Spleen (tissue), 11 donors: Measurements from ENCODE around the gene LRRC49. TPM values are rescaled to one million over a fixed set of nuclear protein-coding genes. Genes with fewer than 3 reads are reported as not detected.

Source experiments
- DNase-seq: peaks from one replicate; pipeline ENCODE4 v3.0.0-alpha.2; 2020
- H3K27ac ChIP-seq, 8 donors: fragments of 200-600 bp; sonication (generic) in 7 of 8; 1 replicate in 4 of 8; 2 replicates in 4 of 8; pipeline versions ENCODE4 v1.5.0 to v1.8.0; 2016 to 2021; ENCODE audit warnings: inconsistent platforms in 4 of 8, mild to moderate bottlenecking in 4 of 8, moderate library complexity in 1 of 8
- H3K27me3 ChIP-seq, 7 donors: fragments of 200-600 bp; sonication (generic) in 6 of 7; replicated peaks in 1 of 7; 1 replicate in 4 of 7; 2 replicates in 3 of 7; pipeline versions ENCODE4 v1.5.0 to v1.8.0; 2016 to 2021; ENCODE audit warnings: inconsistent platforms in 3 of 7, mild to moderate bottlenecking in 1 of 7
- H3K36me3 ChIP-seq, 6 donors: fragments of 200-600 bp; sonication (generic) in 5 of 6; 1 replicate in 4 of 6; 2 replicates in 2 of 6; pipeline versions ENCODE4 v1.5.0 to v1.8.0; 2016 to 2021; ENCODE audit warnings: inconsistent platforms in 2 of 6
- H3K4me1 ChIP-seq, 6 donors: fragments of 200-600 bp; sonication (generic) in 5 of 6; 1 replicate in 3 of 6; 2 replicates in 3 of 6; pipeline versions ENCODE4 v1.5.0 to v1.8.0; 2016 to 2021; ENCODE audit warnings: inconsistent platforms in 3 of 6
- H3K4me3 ChIP-seq, 8 donors: fragments of 200-600 bp; sonication (generic) in 7 of 8; 1 replicate in 4 of 8; 2 replicates in 4 of 8; pipeline versions ENCODE4 v1.5.0 to v1.8.0; 2016 to 2021; ENCODE audit warnings: inconsistent platforms in 4 of 8, mild to moderate bottlenecking in 4 of 8, moderate library complexity in 2 of 8
- H3K9me3 ChIP-seq, 8 donors: fragments of 200-600 bp; sonication (generic) in 7 of 8; 1 replicate in 4 of 8; 2 replicates in 4 of 8; pipeline versions ENCODE4 v1.5.0 to v1.8.0; 2016 to 2021; ENCODE audit warnings: inconsistent platforms in 4 of 8
- POLR2A ChIP-seq, 3 donors: fragments of 450-650 bp; IDR thresholded peaks; one replicate each; pipeline ENCODE4 v1.5.1; 2017; ENCODE audit warnings: antibody characterized with exemption in 3 of 3, mild to moderate bottlenecking in 1 of 3
- POLR2AphosphoS5 ChIP-seq, 3 donors: sonication (generic); formaldehyde crosslinking; IDR thresholded peaks; one replicate each; pipeline ENCODE4 v1.5.1; 2017; ENCODE audit warnings: antibody characterized with exemption in 3 of 3
- WGBS, 5 donors: extraction: QIAGEN DNeasy Blood & Tissue Kit in 3 of 5; methylation state at CpG; one replicate each; pipeline versions ENCODE4 v1.1.5 to v1.1.7; 2013 to 2018; 5-methylcytosine and 5-hydroxymethylcytosine counted together
- intact Hi-C: fragments of 100-400 bp; cut with DNase I; formaldehyde crosslinking; loops from one replicate; pipeline ENCODE4 v1.15.0; 2023; ENCODE audit warnings: low total_unique reads
- polyA plus RNA-seq, 3 donors: library from polyadenylated mRNA; stranded (reverse); fragments of 200-250 nt; gene quantifications; one replicate each; pipeline ENCODE4 v1.2.1, GENCODE V29; 2013
- total RNA-seq, 7 donors: library from RNA; depleted of rRNA in 3 of 7; stranded (reverse); fragments of >200 nt in 3 of 7; fragmentation: NEBNext Ultra II Directional in 4 of 7; extraction: Animal tissue kit (Norgen Biotek cat#: 25700) in 4 of 7; gene quantifications; one replicate each; pipeline versions ENCODE4 v1.1.0 to v1.2.1, GENCODE V29; 2016 to 2021
- TF ChIP-seq, protein P1 (sequence below), 11 experiments: fragments of 200-600 bp in 7 of 11; fragments of 450-650 bp in 4 of 11; sonication (generic) in 4 of 11; IDR thresholded peaks in 8 of 11; conservative IDR thresholded peaks in 3 of 11; 1 replicate in 7 of 11; 2 replicates in 4 of 11; pipeline versions ENCODE4 v1.4.0 to v1.8.0; 2016 to 2021; ENCODE audit warnings: antibody characterized with exemption in 11 of 11, inconsistent platforms in 4 of 11, mild to moderate bottlenecking in 1 of 11
- donor health status: healthy with polysubstance abuse.
- donor health status: DM: no; HTN: no; CAD: no; lungs with moderate emphysema.
- donor health status: DM: no; HTN: no; CAD: no.
- donor health status: Bipolar disorder and iron deficiency.
- donor health status: healthy.
- donor health status: DM: no; HTN: no; CAD: no.
- donor health status: DM: yes; HTN: yes; CAD: no.

The LRRC49 gene
- total and polyA plus RNA-seq, 10 donors, result 0.62 to 4.1 (median 2.4) TPM

DNA sequence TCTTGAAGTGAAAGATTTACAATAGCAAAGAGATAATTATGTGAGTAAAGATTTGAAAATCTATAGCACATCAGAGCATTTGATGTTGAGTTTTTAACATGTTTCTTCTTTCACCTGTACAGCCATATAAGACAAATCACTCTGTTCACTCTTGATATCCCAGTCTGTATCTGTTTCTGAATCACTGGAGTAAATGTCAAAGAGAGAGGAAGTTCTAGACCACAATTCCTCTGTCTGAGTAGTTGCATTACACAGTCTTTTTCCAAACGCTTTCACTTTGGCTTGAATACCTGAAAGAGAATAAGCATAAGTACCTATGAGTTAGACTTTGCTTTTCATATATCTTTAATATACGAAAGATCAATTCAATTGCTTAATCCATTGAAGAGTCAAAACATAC is 10.3 kb upstream of the LRRC49 start:
- Histone ChIP-seq H3K4me1 (no peaks in the 10 kb centered on the region), H3K4me3 (no peak overlapping the region), H3K27ac (no peak overlapping the region), H3K36me3 (no peaks in the 10 kb centered on the region), H3K9me3 (no peaks in the 10 kb centered on the region), H3K27me3 (no peaks in the 10 kb centered on the region)
- intact Hi-C loops, result no loop called here
- no peak for DNase-seq
- TF ChIP-seq, protein P1, sequence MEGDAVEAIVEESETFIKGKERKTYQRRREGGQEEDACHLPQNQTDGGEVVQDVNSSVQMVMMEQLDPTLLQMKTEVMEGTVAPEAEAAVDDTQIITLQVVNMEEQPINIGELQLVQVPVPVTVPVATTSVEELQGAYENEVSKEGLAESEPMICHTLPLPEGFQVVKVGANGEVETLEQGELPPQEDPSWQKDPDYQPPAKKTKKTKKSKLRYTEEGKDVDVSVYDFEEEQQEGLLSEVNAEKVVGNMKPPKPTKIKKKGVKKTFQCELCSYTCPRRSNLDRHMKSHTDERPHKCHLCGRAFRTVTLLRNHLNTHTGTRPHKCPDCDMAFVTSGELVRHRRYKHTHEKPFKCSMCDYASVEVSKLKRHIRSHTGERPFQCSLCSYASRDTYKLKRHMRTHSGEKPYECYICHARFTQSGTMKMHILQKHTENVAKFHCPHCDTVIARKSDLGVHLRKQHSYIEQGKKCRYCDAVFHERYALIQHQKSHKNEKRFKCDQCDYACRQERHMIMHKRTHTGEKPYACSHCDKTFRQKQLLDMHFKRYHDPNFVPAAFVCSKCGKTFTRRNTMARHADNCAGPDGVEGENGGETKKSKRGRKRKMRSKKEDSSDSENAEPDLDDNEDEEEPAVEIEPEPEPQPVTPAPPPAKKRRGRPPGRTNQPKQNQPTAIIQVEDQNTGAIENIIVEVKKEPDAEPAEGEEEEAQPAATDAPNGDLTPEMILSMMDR (IDR thresholded peaks at IDR 0.05 in 8 of 11, conservative IDR thresholded peaks at IDR 0.05 in 3 of 11), result no peak
- TF ChIP-seq POLR2A (IDR thresholded peaks at IDR 0.05) (no peak), POLR2AphosphoS5 (IDR thresholded peaks at IDR 0.05) (no peak)
- WGBS, 5 donors, result 58 to 66% (median 60%) methylated on average over 2 of the region's 2 CpGs

DNA sequence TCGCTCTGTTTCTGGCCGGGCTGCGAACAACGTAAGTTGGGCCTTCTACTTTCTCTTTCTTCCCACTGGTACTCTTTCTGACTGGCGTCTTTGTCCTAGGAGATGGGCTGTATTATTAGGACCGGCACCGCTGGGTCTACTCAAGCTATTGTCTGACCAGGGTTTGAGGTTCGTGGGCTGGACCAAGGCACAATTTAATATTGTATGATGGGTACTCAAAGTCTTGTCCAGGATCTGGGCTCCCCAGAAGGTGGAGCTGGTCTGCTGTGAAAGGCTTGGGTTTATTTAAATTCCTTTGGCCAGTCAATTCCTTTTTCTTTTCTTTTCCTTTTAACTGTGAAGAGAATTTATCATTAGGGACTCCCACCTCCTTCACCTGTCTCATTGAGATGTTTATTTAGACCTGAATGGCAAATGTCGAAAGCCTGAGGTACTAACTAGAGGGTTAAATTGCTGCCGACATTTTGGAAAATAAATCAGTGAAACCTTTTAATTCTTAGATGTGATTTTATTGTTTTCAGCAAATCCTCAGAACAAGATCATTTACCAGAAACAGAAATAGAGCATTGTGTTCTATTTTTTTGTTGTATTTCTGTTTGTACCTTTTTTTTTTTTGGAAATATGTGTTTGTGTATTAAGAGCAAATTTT is 410 bp downstream of the LRRC49 start:
- WGBS, 5 donors, result 5 to 12% (median 7%) methylated on average over 10 of the region's 10 CpGs
- peaks cover 0 to 32% (median 15%) of the 10 kb centered on the region in 6 donors for H3K4me1 ChIP-seq
- peak overlapping the region; percentile 70 to 87 (median 74) for H3K4me3 ChIP-seq
- no peak for TF ChIP-seq POLR2AphosphoS5 (IDR thresholded peaks at IDR 0.05)
- TF ChIP-seq, protein P1 (IDR thresholded peaks at IDR 0.05 in 8 of 11, conservative IDR thresholded peaks at IDR 0.05 in 3 of 11), result peak in 3 of 11 experiments; percentile 12 to 25 (median 20)
- H3K36me3 ChIP-seq, result no peaks in the 10 kb centered on the region
- H3K9me3 ChIP-seq, result no peaks in the 10 kb centered on the region
- intact Hi-C loops, result no loop called here
- peak overlapping the region in 7 of 8 donors; percentile 32 to 75 (median 67) for H3K27ac ChIP-seq
- DNase-seq, result peak; percentile 58
- peaks cover 0 to 26% (median 3%) of the 10 kb centered on the region in 7 donors for H3K27me3 ChIP-seq

DNA sequence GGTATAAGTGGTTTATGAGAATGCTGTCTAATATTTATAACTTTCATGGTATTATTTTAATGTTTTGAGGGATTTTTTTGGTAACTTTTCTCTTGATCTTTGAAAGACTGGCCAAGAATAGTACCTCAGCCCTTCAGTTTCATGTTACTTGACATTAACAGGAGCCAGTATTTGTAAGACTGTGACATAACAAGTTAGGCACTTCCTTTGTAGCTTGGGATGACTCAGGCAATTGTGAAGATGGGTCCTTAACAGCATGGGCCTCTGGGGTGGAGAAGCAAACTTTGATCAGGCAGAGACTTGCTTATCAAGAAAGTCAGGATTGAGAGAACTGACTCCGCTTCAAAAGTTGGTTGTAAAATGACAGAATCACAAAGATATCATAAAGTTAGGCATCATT is 9.5 kb downstream of the LRRC49 start:
- Histone ChIP-seq H3K4me1 (no peaks in the 10 kb centered on the region), H3K27me3 (no peaks in the 10 kb centered on the region), H3K9me3 (peaks cover 0 to 4% (median 0%) of the 10 kb centered on the region in 8 donors), H3K4me3 (no peak overlapping the region), H3K36me3 (peaks cover 0 to 7% (median 0%) of the 10 kb centered on the region in 6 donors), H3K27ac (no peak overlapping the region)
- intact Hi-C loops, result no loop called here
- 92 to 100% (median 95%) methylated on average over 1 of the region's 1 CpG for WGBS, 5 donors
- TF ChIP-seq, protein P1 (IDR thresholded peaks at IDR 0.05 in 8 of 11, conservative IDR thresholded peaks at IDR 0.05 in 3 of 11), result no peak
- TF ChIP-seq POLR2AphosphoS5 (IDR thresholded peaks at IDR 0.05) (no peak), POLR2A (IDR thresholded peaks at IDR 0.05) (no peak)
- DNase-seq, result no peak

DNA sequence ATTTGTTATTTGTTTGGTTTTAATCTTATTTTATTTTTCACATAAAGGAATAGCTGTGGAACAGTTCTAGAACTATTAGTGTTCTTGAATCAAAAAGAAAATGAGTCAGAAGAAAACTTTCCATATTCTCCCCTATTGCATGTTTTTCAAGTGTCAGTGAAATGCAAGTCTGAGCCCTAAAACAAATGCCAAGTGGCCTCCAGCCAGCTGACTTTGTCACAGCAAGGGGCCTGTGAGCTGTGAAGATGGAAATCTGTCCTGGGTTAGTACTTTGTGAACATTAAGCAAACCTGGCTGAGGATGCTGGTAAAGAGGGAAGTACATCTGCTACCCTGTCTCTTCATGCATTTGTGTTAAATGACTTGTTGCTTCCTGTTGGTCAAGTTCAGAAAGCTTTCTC is 14.2 kb downstream of the LRRC49 start:
- H3K9me3 ChIP-seq, result peaks cover 2 to 28% (median 13%) of the 10 kb centered on the region in 8 donors
- intact Hi-C loops, result no loop called here
- H3K27me3 ChIP-seq, result no peaks in the 10 kb centered on the region
- H3K4me1 ChIP-seq, result no peaks in the 10 kb centered on the region
- DNase-seq, result no peak
- peaks cover 0 to 18% (median 0%) of the 10 kb centered on the region in 6 donors for H3K36me3 ChIP-seq
- TF ChIP-seq, protein P1 (IDR thresholded peaks at IDR 0.05 in 8 of 11, conservative IDR thresholded peaks at IDR 0.05 in 3 of 11), result no peak
- no peak for TF ChIP-seq POLR2AphosphoS5 (IDR thresholded peaks at IDR 0.05)
- TF ChIP-seq POLR2A (IDR thresholded peaks at IDR 0.05), result no peak
- no peak overlapping the region for H3K27ac ChIP-seq
- no peak overlapping the region for H3K4me3 ChIP-seq
